ENCODE data around the gene ZNF316.
"Not testable (repeated sequence)": the region's sequence is repeated elsewhere in the genome, so short reads cannot be mapped to it uniquely, and the experiment has no call there.

ZNF316 gene

DNA sequence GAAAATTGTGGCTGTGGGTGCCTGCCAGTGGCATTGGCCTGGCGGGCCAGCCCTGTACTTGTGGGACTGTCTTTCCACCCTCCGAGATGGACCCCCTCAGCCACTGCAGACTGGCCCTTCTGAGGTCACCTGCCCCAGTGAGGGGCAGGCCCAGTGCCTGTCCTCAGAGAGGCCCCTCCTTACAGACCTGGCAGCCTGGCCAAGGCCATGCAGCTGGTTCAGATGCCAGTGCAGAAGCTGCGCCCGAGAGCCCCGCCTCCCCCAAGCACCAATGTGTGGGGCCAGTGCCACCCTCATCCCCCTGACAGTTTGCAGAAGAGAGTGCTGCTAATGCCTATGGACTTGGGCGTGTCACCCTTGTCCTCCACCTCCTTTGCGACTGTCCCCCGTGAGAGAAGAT lies 10.0 kb downstream of the ZNF316 start:
- no peak for DNase-seq (ENCODE audit: low read depth)

DNA sequence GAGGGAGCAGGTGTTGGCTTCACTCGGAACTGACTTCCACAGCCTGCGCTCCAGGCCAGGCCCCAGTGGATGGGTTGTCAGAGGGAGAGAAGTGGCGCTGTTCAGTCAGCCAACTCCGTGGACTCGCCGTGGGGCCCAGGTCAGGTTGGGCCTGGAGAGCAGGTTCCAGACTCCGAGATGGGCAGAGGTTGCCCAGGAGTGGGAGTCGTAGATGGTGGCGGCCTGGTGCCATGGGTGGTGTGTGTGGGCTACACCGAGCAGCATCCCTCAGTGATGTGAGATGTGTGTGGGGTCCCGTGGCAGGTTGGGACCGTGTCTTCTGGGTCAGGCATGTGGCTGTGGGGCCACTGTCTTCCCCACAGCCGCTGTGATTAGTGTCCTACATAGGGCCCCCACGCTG lies 10.4 kb downstream of the ZNF316 start:
- DNase-seq (ENCODE audit: low read depth) = no peak

DNA sequence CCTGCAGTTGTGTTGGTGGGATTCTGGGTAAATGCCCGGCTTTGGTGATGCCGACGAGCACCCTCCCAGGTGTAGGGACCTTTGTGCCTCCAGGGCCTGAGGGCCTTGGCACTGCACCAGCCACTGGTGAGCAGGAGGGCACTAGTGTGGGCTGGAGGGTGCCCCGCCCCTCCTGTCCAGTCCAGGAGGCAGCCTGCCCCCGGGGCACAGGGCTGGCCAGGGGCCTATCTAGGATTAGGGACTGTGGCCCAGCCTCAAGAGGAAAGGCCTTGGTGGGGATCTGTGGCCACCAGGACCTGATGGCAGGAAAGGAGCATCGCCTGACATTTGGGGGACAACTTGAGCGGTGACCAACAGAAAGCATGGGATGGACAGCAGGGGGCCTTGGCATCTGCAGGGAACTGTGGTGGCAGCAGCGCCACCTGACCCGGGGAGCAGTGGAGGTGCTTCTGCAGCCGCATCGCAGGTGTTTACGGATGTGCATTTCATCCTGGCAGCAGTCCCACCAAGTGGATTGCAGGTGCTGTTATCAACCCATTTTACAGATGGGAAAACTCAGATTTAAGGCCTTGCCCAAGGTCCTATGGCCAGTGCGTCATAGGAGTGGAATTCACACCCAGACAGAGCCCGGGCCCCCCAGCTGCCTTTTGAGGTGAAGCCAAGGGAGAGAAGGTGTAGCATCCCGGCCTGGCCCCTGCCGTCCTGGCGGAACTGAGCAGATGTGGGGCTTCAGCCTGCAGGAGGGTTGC lies 11.1 kb downstream of the ZNF316 start:
- no peak for DNase-seq (ENCODE audit: low read depth)

DNA sequence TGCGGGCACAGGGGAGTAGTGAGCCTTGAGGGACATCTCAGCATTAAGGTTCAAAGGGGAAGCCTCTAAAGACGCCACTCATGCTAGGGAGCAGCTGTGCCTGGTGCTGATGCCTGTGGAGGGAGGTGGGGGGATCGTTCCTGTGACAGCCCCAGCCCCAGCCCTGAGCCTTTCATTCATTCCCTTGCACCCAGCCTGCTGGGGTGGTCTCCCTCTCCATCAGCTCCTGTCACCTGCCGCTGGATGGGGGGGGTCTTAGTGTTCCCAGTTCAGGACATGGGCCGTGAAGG lies 11.6 kb downstream of the ZNF316 start:
- no peak for DNase-seq (ENCODE audit: low read depth)

DNA sequence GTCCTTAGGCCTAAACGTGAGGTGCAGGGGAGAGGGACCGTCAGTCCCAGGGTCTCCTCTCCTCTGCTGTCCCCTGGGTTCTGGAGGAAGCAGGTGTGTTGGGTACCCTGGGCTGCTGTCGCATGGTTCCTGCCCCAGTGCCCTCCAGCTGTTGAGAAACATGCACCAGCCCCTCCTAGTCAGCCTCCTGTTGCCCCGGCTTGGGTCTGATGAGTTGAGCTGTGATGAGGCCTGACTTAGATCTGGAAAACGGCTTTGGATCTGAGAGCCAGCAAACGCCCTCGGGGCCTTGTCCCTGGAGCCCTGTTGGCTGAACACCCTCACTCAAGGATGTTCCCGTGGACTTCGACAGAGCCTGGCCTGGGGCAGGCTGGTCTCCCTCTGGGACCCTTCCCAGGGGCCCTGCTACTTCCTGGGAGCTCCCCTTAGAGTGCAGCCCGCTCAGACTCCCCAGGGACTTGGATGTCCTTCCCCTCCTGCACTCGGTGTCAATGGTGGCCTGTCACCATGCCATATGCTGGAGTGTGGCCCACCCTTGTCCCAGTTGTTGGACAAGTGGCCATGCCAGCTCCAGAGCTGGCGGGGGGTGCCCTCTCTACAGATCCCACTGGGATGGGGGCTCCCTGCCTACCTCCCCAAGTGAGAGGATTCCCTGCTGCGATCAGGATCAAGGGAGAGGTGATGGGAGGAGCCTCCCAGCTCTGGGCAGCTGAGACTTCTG lies 12.3 kb downstream of the ZNF316 start:
- DNase-seq (ENCODE audit: low read depth) = no peak

DNA sequence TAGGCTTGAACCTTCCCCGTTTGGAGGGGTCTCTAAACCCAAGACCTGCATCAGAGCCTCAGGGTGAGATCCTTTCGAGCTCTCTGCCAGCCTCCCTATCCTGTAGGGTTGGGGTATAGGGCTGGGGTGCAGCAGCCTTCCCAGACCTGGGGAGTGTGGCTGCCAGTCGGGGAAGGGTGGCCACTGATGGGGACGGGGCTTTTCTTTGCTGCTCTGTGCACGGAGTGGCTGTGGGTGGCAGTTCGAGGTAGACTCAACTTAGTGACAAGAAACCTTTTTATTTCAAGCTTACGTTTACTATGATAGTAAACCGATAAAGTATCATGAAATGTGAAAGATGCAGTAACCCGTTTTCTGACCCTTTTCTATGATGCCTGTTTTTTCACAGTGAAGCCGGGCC lies 13.0 kb downstream of the ZNF316 start:
- DNase-seq (ENCODE audit: low read depth) = no peak

DNA sequence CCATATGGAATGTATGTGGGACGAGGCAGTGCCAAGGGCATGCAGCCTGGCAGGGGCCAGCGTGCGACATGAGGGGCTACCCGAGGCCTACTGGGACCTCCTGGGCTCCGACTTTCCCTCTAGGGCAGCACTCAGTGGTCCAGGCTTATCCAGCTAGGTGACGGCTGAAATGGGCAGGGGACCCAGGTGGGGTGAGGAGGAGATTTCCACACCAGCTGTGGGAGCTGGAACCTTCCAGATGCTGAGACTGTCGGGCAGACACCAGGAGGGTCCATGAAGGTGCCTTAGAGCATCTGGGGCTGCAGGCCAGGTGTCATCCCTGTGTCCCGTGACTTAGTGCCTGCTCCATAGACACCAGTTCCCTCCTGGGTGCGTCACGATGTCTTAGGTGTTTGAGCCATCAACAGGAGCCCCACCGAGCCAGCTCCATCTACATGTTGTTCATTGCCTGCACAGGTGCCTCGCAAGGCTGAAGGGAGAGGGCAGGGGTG lies 13.4 kb downstream of the ZNF316 start:
- DNase-seq (ENCODE audit: low read depth) = no peak

DNA sequence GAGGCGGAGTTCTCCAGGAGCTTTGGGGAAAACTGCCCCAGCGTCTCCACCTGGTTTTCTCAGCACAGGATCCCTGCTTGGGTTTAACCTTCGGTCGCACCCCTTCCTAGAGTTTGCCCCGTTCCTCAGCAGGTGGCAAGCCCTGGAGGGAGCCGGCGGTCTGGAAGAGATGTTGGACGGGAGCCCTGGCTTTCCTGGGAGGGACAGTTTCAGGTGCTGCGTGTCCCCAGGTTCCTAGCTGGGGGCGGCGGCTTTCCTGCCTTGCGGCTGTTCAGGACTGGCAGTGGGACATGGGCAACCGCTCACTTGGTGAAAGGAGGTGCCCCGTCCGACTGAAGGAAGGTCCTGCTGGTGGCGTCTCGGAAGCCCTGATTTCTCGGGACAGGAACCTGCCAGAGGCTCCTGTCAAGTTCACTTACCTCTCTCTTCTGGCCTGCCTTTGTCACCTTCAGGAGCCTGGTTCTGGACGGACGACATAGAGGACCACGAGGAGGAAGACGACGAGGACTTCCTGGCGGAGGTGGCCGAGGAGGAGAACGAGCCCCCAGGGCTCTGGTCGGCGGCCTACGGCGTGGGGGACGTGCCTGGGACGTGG lies 14.8 kb downstream of the ZNF316 start:
- DNase-seq (ENCODE audit: low read depth) = no peak

DNA sequence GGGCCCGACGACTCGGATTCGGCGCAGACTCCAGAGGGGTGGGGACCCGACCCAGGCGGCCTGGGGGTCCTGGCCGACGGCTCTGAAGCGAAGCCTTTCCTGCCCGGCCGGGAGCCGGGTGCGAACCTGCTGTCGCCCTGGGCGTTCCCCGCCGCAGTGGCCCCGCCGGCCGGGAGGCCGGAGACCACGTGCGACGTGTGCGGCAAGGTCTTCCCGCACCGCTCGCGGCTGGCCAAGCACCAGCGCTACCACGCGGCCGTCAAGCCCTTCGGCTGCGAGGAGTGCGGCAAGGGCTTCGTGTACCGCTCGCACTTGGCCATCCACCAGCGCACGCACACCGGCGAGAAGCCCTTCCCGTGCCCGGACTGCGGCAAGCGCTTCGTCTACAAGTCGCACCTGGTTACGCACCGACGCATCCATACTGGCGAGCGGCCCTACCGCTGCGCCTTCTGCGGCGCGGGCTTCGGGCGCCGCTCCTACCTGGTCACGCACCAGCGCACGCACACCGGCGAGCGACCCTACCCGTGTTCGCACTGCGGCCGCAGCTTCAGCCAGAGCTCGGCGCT lies 15.4 kb downstream of the ZNF316 start:
- no peak for DNase-seq (ENCODE audit: low read depth)

DNA sequence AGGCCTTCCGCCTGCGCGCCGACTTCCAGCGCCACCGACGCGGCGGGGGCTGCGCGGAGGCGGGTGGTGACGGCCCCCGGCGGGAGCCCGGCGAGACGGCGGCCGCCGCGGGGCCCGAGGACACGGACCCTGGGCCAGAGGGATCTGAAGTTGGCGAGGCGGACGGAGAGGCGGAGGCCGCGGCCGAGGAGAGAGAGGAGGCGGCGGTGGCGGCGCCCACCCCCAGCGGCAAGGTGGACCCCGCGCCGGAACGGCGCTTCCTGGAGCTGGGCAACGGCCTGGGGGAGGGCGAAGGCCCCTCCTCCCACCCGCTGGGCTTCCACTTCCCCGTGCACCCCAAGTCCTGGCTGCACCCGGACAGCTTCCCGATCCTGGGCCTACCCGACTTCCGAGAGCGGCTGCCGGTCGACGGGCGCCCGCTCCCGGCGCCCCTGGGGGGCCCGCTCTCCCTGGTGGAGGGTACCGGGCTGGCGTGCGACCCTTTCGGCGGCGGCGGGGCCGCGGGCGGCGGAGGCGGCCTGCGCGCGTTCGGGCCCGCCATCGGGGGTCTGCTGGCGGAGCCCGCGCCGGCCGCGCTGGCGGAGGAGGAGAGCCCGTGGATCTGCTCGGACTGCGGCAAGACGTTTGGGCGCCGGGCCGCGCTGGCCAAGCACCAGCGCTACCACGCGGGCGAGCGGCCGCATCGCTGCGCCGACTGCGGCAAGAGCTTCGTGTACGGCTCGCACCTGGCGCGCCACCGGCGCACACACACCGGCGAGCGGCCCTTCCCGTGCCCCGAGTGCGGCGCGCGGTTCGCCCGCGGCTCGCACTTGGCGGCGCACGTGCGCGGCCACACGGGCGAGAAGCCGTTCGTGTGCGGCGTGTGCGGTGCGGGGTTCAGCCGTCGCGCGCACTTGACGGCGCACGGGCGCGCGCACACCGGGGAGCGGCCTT lies 16.2 kb downstream of the ZNF316 start:
- DNase-seq (ENCODE audit: low read depth) = no peak

DNA sequence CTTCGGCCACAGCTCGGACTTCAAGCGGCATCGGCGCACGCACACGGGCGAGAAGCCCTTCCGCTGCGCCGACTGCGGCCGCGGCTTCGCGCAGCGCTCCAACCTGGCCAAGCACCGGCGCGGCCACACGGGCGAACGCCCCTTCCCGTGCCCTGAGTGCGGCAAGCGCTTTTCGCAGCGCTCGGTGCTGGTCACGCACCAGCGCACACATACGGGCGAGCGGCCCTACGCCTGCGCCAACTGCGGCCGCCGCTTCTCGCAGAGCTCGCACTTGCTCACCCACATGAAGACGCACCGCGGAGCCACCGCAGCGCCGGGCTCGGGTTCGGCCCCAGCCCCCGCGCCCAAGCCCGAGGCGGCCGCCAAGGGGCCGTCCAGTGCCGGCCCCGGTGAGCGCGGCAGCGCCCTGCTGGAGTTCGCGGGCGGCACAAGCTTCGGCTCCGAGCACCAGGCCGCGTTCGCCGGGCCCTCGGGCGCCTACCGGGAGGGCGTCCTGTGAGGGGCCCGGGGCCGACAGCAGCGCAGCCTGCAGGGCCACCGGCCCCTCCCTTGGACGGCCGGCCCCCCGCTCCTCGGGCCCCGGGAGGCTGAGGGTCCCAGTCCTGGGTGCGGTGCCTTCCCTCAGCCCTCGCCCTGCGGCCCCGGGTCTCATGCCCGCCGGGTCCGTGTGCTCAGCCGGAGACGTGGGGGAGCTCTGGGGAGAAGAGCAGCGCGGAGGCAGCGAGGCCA lies 17.2 kb downstream of the ZNF316 start:
- DNase-seq (ENCODE audit: low read depth) = no peak

DNA sequence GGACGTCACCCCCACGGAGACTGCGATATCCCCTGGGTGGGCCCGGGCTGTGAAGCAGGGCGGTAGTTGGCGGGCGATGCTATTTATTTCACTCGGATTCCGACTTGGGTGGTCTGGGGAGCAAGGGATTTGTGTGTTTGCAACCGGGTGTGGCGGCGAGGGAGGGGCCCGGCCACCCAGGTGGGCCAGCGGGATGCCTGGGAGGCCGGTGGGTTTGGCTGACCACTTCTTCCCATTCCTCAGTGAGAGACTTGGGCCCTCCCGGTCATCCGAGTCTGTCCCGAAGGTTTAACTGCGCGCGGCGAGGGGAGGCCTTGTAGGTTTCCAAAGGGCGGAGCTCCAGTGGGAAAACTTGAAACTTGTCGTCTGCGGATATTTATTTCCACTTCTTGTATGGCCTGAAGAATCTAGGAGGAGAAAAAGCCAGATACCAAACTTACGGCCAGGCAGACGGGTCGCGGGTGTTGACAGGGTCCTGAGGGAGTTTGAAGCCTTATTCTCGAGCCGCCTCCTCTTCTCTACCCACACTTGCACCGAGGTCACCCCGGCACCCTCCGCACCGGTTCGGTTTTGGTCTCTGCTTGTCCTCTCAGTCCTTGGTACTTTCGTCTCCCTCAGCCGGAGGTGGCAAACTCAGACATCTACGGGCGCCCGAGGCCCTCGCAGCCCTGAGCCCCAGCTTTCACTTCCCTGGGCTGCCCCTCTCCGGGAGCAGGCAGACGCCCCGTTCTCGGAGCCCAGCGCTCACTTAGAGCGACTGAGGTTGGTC lies 17.9 kb downstream of the ZNF316 start:
- no peak for DNase-seq (ENCODE audit: low read depth)

DNA sequence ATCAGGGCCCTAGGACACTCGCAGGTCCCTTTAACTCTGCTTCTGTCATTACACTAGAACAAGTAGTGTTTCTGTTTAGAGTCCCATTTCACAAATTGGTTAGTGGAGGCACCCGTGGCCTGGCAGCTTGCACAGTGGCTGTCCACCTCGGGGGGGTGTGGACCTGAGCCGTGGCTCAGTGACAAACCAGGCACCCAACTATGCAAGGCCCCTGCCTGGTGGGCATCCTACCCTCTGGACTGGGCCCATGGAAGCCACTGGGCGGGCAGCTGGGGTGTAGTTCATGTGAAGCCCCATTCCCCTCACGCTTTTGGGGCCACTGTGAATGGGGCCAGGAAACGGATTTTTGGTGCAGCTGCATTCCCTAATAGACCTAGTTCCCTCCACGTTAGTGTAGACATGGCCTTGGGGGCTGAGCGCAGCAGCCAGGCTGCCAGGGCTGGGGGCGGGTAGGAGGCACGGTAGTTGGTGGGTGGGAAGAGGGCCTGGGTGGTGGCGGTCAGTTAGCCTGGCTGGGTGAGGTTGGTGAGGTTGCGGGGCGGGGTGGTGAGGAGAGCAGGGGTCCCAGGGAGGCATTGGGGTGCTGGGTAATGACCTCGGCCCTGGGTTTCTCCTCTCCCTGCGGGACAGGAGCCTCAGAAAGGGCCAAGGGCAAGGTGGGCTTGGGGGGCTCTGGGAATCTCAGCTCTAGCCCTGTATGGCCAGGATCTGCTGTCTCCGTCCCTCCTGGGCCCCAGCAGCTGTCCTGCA lies 18.7 kb downstream of the ZNF316 start:
- no peak for DNase-seq (ENCODE audit: low read depth)

DNA sequence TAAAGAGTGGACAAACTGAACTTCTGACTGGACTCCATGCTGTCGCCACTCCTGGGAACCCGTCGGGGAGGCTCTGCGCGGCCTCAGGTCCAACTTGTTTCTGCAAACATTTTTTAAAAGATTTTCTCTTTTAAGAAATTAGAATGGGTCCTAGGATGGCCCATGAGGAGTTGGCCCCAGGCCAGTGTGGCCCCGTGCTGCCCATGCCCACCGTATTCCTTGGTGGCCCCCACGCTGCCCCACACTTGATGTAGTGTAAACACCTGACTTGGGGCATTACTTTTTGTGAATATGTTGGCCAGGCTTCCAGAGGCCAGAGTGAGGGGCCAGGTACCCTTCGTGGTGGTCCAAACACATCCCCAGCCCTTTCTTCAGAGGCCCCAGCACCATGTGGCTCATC lies 19.3 kb downstream of the ZNF316 start:
- no peak for DNase-seq (ENCODE audit: low read depth)

DNA sequence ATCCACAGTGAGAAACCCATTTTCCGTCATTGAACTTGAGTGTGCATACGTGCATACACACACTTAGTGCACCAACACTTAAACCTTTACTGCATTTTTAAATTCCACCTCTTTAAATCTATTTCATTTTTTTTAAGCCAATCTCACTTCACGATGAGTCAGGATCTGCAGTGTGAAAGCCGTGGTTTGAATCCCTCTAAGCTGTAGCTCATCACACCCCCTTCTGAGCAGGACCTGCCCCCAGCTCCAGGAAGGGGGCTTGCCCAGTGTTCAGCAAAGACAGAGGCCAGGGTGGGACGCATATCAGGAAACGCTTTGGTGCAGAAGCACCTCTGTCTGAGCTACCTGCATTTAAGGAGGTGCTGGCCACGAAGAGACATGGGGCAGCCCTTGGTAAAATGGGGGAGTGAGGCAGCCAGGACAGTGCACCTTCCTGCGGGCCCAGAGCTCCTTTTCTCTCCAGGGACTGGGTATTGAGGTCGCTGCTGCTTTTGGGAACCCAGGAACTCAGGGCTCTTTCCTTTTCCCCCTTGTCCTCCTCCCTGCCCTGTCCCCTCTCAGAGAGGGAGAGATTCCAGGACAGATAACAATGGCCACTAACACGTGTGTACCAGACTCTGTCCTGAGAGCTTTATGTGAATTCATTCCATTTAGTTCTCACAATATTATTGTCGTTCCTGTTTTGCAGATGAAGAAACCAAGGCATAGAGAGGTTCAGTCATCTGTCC lies 21.7 kb downstream of the ZNF316 start:
- no peak for DNase-seq (ENCODE audit: low read depth)

DNA sequence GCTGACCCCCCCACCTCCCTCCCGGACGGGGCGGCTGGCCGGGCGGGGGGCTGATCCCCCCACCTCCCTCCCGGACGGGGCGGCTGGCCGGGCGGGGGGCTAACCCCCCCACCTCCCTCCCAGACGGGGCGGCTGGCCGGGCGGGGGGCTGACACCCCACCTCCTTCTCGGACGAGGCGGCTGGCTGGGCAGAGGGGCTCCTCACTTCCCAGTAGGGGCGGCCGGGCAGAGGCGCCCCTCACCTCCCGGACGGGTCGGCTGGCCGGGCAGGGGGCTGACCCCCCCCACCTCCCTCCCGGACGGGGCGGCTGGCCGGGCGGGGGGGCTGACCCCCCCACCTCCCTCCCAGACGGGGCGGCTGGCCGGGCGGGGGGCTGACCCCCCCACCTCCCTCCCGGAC lies 33.7 kb downstream of the ZNF316 start:
- not testable (repeated sequence) for DNase-seq (ENCODE audit: low read depth)

DNA sequence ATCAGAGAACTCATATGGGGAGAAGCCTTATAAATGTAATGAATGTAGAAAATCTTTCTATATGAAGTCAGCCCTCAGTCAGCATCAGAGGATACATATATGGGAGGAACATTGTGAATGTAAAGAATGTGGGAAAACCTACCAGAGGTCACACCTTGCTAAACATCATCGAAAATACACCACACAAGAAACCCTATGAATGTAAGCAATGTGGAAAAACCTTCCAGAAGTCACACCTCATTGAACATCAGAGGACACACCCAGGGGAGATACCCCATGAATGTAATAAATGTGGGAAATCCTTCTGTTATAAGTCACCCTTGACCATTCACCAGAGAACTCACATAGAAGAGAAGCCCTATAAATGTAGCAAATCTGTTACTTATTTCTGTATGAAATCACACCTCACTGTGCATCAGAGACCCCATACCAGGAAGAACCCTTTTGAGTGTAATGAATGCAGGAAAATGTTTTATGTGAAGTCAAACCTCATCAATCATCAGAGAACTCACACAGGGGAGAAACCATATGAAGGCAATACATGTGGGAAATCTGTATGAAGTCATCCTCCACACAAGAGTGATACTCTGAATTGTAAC lies 38.8 kb downstream of the ZNF316 start:
- no peak for DNase-seq (ENCODE audit: low read depth)

DNA sequence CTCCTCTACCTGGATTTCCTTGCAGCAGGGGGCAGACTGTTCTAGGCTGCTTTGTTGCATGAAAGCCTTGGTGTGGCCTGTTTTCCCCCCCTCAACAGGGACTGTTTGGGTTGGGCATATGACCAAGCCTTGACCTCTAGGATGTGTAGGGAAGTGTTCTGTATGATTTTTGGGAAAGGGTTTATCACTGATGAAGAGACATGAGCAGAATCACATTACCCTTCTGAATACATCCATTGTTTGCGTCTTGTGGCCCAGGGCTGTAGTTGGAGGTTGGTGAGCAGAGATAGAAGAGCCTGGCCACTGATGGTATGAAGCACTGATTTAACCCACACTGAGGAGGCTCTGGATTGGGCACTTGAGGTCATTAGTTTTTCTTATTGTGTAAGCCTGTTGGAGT lies 43.0 kb downstream of the ZNF316 start:
- no peak for DNase-seq (ENCODE audit: low read depth)

DNA sequence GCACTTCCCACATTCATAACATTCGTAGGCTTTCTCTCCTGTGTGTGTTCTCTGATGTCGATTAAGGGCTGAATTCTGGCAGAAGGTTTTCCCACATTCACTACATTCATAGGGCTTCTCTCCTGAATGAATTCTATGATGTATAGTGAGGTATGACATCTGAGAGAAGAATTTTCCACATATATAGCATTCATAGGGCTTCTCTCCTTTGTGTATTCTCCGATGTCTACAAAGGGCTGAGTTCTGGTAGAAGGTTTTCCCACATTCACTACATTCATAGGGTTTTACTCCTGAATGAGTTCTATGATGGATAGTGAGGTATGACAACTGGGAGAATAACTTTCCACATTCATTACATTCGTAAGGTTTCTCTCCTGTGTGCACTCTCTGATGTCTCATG lies 54.0 kb downstream of the ZNF316 start:
- no peak for DNase-seq (ENCODE audit: low read depth)

Data from activated T-helper 1 cell treated with Interleukin-2 at 50 U/mL for 16 hours (primary cell).